Stimulated activated CD8-positive, alpha-beta memory T cell treated with anti-CD3 and anti-CD28 coated beads, Interleukin-4, amount 100 ng/mL, for 4 hours (primary cell): Measurements from ENCODE around the gene ZNF628.
"Not testable (repeated sequence)": the region's sequence is repeated elsewhere in the genome, so short reads cannot be mapped to it uniquely, and the experiment has no call there.

Source experiments
- DNase-seq, 2 donors: peaks; one replicate each; pipeline ENCODE4 v3.0.0-alpha.2; 2020; ENCODE audit warnings: low read depth in 2 of 2, low spot score in 1 of 2

The ZNF628 gene

DNA sequence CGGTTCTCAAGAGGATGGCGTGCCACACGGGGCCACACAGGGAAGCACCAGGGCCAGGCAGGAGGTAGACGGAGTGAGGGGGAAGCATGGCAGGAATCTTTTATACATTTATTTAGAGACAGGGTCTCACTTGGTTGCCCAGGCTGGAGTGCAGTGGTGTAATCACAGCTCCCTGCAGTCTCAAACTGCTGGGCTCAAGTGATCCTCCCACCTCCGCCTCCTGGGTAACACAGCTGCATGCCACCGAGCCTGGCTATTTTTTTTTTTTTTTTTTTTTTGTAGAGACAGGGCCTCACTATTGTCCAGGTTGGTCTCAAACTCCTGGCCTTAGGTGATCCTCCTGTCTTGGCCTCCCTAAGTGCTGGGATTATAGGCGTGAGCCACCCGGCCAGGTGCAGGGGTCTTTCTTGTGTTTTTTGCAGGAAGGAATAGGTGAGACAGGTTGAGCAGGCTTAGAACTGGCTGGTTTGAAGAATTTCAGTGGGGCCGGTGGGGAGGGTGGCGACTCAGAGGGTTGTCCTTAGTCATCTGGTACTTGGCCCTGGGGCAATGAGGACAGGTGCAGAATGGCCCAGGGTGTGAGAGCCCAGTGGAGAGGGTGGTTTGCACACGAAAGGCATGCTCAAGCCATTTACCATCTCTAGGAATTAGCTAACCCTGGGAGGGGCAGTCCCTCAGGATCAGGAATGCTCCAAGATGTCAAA lies 19.4 kb downstream of the ZNF628 start:
- no peak for DNase-seq

- DNase-seq: not testable (repeated sequence)
Measured at GRCh38 chr19:55496820-55497219, 20.4 kb downstream of the ZNF628 start.

DNA sequence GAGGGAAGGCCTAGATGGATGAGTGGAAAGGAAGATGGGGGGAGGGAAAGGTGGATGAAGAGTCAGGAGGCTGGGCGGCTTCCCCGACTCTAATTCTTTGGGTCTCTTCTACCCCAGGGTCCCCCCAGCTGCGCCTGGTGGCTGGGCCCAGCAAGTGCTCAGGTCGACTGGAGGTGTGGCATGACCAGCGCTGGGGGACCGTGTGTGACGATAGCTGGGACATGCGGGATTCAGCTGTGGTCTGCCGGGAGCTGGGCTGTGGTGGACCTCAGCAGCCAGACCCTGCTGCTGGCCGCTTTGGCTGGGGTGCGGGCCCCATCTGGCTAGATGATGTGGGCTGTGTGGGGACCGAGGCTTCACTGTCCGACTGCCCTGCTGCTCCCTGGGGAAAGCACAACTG lies 21.3 kb downstream of the ZNF628 start:
- DNase-seq: no peak

DNA sequence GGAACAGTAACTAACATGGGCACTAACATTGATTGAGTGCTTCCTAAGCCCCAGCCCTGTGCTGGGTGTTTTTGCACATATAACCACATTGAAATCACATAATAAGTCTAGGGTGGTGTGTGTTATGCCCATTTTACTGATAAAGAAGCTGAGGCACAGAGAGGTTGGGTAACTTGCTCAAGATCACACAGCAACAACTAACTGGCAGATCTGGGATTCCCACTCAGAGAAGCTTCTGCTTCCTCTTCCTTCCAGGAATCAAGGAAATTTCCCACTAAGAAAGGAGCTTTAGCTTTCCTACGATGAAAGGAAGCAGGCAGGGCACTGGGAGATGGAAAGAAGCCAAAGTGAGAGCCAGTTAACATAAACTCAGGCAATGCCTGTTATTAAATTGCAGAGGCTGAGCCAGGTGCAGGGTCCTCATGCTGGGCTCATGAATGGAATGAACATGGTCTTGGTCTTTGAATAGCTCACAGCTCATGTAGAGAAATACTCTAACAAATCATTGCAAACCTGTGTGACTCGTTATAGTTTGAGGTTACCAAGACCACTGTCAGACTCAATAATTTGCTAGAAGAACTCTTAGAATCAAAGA lies 21.9 kb downstream of the ZNF628 start:
- DNase-seq: no peak

DNA sequence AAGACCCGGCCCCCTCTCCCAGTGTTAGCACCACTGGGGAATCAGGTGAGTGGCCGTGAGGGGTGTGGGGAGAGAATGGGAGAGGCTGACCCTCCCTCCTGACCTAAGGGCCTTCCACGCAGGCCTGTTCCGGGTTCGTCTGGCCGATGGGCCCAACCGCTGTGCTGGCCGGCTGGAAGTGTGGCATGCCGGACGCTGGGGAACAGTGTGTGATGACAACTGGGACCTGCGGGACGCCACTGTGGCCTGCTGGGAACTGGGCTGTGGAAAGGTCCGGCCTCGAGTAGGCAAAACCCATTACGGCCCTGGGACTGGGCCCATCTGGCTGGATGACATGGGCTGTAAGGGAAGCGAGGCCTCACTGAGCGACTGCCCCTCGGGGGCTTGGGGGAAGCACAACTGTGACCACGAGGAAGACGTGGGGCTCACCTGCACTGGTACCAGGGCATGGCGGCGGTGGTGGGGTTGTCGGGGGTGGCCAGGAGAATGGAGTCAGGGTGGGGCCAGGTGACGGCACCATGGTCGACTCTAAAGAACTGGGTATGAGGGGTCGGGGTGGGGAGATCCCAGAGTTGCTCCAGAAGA lies 24.0 kb downstream of the ZNF628 start:
- DNase-seq: no peak

GRCh38 chr19:55502197-55502952 lies 26.0 kb downstream of the ZNF628 start:
- DNase-seq: no peak

- no peak for DNase-seq
Measured at GRCh38 chr19:55503157-55503501, 26.7 kb downstream of the ZNF628 start.

DNA sequence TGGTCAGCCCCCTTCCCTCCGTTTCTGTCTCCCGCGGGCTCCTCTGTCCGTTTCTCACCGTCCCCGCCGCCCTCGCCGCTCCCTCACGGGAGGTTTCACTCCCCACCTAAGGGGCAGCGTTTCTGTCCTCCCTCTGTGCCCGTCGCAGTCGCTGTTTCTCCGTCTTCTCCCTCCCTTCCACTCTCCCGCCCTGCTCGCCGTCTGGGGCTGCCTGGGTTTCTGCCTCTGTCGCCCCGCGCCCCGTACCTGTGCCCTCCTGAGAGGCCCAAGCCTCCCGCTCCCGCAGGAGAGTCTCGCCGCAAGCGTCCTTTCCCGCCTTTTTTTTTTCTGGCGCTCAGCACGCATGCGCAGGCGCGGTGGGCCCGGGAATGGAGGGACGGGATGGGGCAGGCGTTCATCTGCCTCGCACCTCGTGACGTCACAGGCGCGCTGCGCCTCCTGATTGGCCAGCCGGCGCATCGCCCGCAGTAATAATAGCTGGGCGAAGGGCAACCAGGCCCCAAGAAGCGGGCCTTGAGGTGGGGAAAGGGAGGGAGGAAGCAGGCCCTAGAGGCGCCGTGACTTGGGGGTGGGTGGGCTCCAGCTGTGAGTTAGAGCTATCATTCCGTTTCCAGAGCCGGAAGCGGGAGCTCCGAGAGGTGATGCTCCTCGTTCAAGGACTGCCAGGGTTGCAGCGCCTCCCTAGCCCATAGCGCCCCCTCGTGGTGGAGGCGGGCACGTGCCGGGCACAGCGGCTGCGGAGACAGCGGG lies 27.3 kb downstream of the ZNF628 start:
- peak; percentile 81 to 89 for DNase-seq

DNA sequence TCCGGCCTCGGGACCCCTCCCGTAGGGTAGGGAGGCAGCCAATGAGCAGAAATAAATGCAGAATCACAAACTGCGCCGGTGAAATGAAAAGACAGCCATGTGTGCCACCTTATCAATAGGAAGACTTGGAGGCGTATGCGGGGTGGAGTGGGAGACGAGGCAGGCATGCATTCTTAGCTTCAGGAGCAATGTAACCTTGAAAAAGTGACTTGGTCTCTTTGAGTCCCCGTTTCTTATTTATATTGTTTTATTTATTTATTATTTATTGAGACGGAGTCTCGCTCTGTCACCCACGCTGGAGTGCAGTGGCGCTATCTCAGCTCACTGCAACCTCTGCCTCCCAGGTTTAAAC lies 27.8 kb downstream of the ZNF628 start:
- DNase-seq: no peak

- no peak for DNase-seq
Measured at GRCh38 chr19:55504981-55505380, 28.6 kb downstream of the ZNF628 start.

GRCh38 chr19:55508120-55508519 lies 31.7 kb downstream of the ZNF628 start:
- DNase-seq: no peak

DNA sequence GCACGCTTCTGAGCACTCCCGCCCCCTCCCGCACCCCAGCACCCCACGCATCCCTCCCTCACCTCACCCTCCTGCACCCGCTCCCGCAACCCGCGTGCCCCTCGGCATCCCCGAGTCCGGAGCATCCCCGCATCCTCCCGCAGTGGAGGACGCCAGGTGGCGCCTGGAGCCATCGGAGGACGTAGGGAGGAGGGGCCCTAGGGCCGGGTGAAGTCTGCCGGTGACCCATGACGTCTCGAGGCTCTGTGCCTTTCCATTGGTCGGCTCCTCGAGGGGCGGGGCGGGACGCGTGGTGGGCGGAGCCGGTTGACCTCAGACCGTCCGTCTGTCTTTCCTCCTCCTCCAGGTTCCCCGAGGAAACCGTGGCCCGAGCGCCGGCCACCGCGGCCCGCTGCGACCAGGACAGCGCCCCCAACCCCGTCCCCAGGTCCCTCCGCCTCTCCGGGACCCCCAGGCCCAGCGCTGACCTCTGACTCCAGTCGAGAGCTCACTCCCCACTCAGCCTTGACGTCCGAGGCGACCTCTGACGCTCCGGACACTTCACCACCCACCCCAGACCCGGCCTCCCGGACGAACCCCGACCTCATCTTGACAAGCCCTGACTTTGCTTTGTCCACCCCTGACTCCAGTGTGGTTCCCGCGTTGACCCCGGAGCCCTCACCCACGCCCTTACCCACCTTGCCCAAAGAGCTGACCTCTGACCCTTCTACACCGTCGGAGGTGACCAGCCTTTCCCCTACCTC lies 40.6 kb downstream of the ZNF628 start:
- peak; percentile 81 to 83 for DNase-seq

DNA sequence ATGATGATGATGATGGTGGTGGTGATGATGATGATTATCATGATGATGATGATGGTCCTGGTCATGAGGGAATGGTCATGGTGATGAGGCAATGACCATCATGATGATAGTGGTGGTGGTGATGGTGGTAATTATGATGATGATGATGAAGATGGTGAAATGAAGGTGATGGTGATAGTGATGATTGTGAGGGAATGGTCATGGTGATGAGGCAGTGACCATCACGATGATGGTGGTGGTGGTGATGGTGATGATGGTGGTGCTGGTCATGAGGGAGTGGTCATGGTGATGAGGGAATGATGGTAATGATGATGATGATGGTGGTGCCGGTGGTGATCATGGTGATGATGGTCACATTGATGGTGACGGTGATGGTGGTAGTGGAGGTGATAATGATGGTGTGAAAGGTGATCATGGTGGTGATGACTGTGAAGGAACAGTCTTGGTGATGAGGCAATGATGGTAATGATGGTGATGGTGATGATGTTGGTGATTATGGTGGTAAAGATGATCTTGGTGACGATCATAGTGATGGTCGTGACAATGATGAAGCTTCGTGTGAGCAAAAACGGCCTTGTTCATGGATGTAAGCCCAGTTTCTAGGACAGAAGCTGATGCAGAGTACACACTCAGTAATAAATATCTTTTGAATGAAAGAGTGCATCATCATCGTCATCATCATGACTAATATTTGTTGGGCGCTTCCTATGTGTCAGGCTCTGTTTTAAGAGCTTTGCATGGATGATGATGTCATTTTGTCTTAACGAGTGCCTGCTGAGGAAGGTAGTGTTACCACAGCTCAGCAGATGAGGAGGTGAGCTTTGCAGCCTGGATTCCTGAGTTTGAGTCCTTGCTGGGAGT lies 43.3 kb downstream of the ZNF628 start:
- no peak for DNase-seq

- no peak for DNase-seq
Measured at GRCh38 chr19:55520691-55521292, 44.4 kb downstream of the ZNF628 start.

- DNase-seq: no peak
Measured at GRCh38 chr19:55525289-55526101, 49.1 kb downstream of the ZNF628 start.

DNA sequence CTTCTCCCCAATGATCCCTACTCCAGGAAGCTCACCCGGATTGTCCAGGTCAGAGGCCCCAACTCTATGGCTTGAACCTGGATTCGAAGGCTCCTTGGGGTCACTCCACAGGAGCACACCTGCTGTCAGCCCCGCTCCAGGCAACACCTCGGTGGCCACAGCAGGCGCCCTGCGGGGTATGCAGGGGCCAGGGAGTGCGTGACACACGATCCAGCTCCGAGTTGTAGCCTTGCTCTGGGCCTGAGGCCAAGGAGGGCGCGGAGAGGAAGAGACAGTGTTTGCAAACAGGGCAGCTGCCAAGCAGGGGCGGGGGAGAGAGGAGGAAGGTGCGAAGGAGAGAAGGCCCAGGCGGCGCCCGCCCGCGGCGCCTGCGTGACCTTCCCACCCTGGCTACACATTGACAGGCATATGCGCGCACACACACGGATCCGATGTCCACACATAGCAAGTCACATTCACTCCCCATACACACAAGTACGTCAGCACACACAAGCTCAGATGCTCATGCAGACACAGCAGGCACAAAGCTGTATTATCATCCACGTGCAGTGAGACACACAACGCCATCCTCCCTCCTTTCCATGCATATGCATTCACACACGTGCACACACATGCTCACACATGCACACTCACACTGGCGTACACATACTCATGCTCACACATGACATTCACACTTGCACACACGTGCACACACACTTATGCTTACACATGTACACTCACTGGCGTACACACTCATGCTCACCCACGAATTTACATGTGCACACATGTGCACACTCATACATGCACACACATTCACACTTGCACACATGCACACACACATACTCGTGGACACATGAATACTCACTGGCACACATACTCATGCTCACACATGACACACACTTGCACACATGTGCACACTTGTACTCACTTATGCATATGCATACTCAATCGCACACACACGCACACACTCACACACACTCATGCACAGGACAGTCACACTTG lies 50.1 kb downstream of the ZNF628 start:
- no peak for DNase-seq
